SKM-1 treated with dmso at 0.1 percent for 144 hours (cell line): ENCODE measurements around the gene PFKFB2.

Experiments
- DNase-seq: peaks from one replicate; lab custom pipeline; 2025; ENCODE audit not compliant: unreplicated experiment; lab: John Stamatoyannopoulos, UW

Gene PFKFB2

GRCh38 chr1:207088161-207088560 lies 35.1 kb downstream of the PFKFB2 start:
- DNase-seq = no peak

GRCh38 chr1:207088701-207089626 lies 35.9 kb downstream of the PFKFB2 start, which contains the start of gene C4BPB:
Gene C4BPB (plus strand): TSS chr1:207088860. CDS start chr1:207089532, 672 bp downstream.
- no peak for DNase-seq

GRCh38 chr1:207089627-207090355 lies 36.7 kb downstream of the PFKFB2 start:
- no peak for DNase-seq

GRCh38 chr1:207091200-207091908 lies 38.3 kb downstream of the PFKFB2 start:
- DNase-seq = no peak

GRCh38 chr1:207093944-207094343 lies 40.9 kb downstream of the PFKFB2 start:
- no peak for DNase-seq

GRCh38 chr1:207097871-207098324 lies 44.8 kb downstream of the PFKFB2 start:
- DNase-seq = no peak

- no peak for DNase-seq
Observed at GRCh38 chr1:207101720-207102119, 48.6 kb downstream of the PFKFB2 start.

- DNase-seq = no peak
Observed at GRCh38 chr1:207102146-207102545, 49.1 kb downstream of the PFKFB2 start.

GRCh38 chr1:207102659-207103058 lies 49.6 kb downstream of the PFKFB2 start:
- no peak for DNase-seq

GRCh38 chr1:207103892-207104373 lies 50.9 kb downstream of the PFKFB2 start, which contains the start of gene C4BPA:
Gene C4BPA (plus strand): TSS chr1:207104233. CDS start chr1:207113026, 8,793 bp downstream.
- peak; percentile 72 for DNase-seq

- no peak for DNase-seq
Observed at GRCh38 chr1:207109004-207109403, 55.9 kb downstream of the PFKFB2 start.

GRCh38 chr1:207112616-207113296 lies 59.7 kb downstream of the PFKFB2 start:
- no peak for DNase-seq

GRCh38 chr1:207115269-207115668 lies 62.2 kb downstream of the PFKFB2 start:
- DNase-seq = no peak

GRCh38 chr1:207124389-207124788 lies 71.3 kb downstream of the PFKFB2 start:
- DNase-seq = no peak

GRCh38 chr1:207128336-207128921 lies 75.4 kb downstream of the PFKFB2 start:
- no peak for DNase-seq

GRCh38 chr1:207129053-207129452 lies 76.0 kb downstream of the PFKFB2 start:
- DNase-seq = no peak
